G401 (cell line): ENCODE data around the gene WASL. TPM values are rescaled to one million over a fixed set of nuclear protein-coding genes. Genes with fewer than 3 reads are reported as not detected.
"Not testable (repeated sequence)": the region's sequence is repeated elsewhere in the genome, so short reads cannot be mapped to it uniquely, and the experiment has no call there.

ENCODE experiments used
- DNase-seq: peaks from one replicate; pipeline ENCODE4 v3.0.0-alpha.2; 2015; ENCODE audit warnings: low spot score
- in situ Hi-C: cut with HindIII; loops from 2 replicates; pipeline ENCODE4 v1.10.0; 2016; ENCODE audit warnings: low sequenced_read_pairs, mixed read lengths
- total RNA-seq: library from RNA; depleted of rRNA; stranded (reverse); fragments of >200 nt; shearing (Covaris generic); gene quantifications from 2 replicates; pipeline ENCODE4 v1.2.3, GENCODE V29; 2014; rRNA removed

Gene WASL
- total RNA-seq, 1 experiment from 2014 or later, result 6.7 TPM

- in situ Hi-C loops, result no loop called here
- no peak for DNase-seq
Observed at GRCh38 chr7:123647106-123647730, 101.6 kb downstream of the WASL start.

- no peak for DNase-seq
- in situ Hi-C loops, result no loop called here
Observed at GRCh38 chr7:123645516-123645915, 103.3 kb downstream of the WASL start.

- in situ Hi-C loops, result no loop called here
- DNase-seq, result no peak
Observed at GRCh38 chr7:123643495-123644441, 105.0 kb downstream of the WASL start.

- in situ Hi-C loops, result no loop called here
- DNase-seq, result no peak
Observed at GRCh38 chr7:123641901-123642300, 106.9 kb downstream of the WASL start.

DNA sequence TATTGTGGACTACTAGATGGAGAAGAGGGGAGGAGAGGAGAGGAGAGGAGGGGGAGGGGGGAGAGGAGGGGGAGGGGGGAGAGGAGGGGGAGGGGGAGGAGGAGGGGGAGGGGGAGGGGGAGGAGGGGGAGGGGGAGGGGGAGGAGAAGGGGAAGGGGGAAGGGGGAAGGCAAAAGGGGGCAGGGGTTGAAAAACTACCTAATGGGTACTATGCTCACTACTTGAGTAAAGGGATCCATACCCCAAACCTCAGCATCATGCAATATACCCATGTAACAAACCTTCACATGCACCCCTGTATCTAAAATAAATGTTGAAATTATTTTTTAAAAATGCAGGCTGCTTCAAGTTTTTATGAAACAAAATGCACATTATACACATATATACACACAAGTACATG lies 108.2 kb downstream of the WASL start:
- in situ Hi-C loops, result no loop called here
- no peak for DNase-seq

DNA sequence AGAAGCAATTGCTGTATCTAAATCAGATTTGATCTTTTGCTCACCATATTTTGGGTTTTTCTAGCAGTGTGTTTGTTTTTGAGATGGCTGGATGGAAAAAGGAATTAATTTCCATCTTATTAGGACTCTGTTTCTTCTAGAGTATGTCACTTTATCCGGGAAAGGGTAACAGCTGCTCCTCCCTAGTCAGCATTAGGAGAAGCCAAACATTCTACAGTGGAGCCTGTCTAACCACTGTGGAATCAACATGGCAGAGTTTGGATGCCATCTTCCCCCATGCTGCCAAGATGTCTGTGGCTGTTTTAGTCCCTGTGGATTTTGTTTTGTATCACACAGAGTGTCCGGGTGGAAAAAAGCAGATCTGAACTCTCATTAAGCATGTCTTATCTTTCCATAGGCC lies 109.2 kb downstream of the WASL start:
- in situ Hi-C loops, result no loop called here
- DNase-seq, result no peak

- in situ Hi-C loops, result no loop called here
Observed at GRCh38 chr7:123637878-123638277, 110.9 kb downstream of the WASL start.

DNA sequence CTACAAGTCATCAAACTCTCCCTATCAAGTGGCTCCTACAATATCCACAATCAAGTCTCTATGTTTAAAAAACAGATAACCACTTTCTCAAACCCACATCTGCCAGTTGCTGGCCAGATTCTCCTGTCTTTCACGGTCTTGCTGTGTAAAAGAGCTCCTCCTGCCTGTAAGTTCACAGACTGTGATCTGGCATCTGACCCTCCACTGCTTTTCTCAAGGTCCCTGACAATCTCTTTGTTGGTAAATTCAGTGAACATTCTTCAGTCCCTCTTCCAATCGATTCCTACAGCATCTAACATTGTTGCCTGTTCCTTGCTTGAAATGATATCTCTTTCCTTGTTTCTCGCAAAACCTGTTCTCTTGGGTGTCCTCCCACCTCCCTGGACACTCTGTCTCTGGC lies 111.6 kb downstream of the WASL start:
- in situ Hi-C loops, result no loop called here
- no peak for DNase-seq

More at GRCh38 chr7:123637878-123638277, 110.9 kb downstream of the WASL start:
- no peak for DNase-seq

DNA sequence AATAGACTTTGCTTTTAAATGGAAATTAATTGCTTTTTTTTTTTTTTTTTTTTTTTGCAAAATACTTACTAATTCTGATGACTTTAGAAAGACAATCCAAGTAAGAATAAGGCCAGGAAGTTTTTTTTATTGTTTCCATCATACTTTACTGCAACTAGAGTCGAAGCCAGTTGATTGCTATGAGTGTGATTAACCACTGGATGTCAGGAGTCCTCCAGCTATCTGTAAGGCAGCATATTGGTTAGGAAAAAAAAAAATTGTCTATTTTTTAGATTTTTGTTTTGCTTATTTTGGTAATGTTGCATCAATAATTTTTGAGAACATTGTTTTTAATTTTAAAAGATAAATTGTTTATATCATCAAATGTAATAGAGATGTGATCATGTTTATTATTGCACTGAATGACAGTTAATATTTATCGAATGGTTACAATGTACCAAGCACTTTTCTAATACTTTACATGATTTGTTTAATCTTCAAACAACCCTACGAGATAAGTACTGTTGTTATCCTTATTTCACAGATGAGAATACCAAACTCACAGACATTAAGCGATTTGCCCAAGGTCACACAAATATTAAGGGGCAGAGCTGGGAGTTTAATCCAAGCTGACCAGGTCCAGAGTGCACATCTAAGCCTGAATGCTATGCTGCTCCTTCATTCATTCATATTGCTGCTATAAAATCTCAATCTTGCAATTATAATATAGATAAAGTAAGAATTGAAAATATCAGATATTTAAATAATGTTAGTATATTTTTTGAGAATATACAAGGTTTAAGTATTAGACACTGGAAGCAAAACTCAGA lies 113.0 kb downstream of the WASL start:
- in situ Hi-C loops, result no loop called here
- peak; percentile 15 for DNase-seq

DNA sequence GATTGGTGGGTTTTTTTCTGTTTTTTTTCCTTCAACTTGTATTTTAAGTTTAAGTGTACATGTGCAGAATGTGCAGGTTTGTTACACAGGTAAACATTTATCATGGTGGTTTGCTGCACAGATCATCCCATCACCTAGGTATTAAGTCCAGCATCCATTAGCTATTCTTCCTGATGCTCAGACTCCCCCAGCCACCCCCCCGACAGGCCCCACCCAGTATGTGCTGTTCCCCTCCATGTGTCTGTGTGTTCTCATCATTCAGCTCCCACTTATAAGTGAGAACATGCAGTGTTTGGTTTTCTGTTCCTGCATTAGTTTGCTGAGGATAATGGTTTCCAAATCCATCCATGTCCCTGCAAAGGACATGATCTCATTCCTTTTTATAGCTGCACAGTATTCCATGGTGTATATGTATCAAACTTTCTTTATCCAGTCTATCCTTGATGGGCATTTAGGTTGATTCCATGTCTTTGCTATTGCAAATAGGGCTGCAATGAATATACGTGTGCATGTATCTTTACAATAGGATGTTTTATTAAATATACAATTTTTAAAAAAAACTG lies 114.7 kb downstream of the WASL start:
- in situ Hi-C loops, DNase-seq: not testable (repeated sequence)

DNA sequence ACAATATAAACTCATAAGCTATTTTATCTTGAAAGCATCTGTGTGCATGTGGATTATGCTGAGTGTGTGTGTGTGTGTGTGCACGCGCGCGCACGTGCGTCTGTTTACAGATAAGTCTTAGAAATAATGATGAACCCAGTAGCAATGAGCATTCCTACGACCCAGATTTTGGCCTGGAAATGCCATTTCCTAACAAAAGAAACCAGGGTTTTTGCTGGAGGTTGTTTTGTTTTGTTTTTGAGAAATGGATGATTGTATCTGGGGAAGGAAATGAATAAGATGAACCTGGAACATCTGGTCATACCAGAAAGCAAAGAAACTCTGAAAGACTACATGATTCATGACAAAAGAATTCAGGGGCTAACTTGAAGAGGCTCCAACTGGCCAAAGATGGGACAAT lies 115.2 kb downstream of the WASL start:
- in situ Hi-C loops, result no loop called here
- DNase-seq, result no peak

- no peak for DNase-seq
- in situ Hi-C loops, result no loop called here
Observed at GRCh38 chr7:123632808-123633207, 116.0 kb downstream of the WASL start.

Other genes starting within 250 kb of the WASL start
- not detected in 2 replicates for gene IQUB, start 214.4 kb downstream of the WASL start, total RNA-seq
- gene NDUFA5, start 191.2 kb downstream of the WASL start, total RNA-seq, result 50.6 and 81.8 TPM in 2 replicates
- gene ASB15, start 147.2 kb downstream of the WASL start, total RNA-seq, result not detected in 2 replicates
- not detected in 2 replicates for gene LMOD2, start 93.1 kb downstream of the WASL start, total RNA-seq
- gene HYAL4, start 96.2 kb upstream of the WASL start, total RNA-seq, result not detected in 2 replicates
- not detected in 2 replicates for gene SPAM1, start 176.2 kb upstream of the WASL start, total RNA-seq